SW480 (cell line): ENCODE data around the gene EVX2.

Source experiments
- DNase-seq: peaks from one replicate; pipeline ENCODE4 v3.0.0-alpha.2; 2016; ENCODE audit warnings: low spot score

EVX2 gene

GRCh38 chr2:176066645-176067588, 16.8 kb downstream of the EVX2 start:
- no peak for DNase-seq

GRCh38 chr2:176063958-176064357, 19.8 kb downstream of the EVX2 start:
- no peak for DNase-seq

GRCh38 chr2:176056406-176056805, 27.4 kb downstream of the EVX2 start:
- no peak for DNase-seq

- no peak for DNase-seq
Measured at GRCh38 chr2:176039375-176039774, 44.4 kb downstream of the EVX2 start.

- DNase-seq, result no peak
Measured at GRCh38 chr2:176038694-176039093, 45.1 kb downstream of the EVX2 start.

GRCh38 chr2:176035013-176035691, 48.6 kb downstream of the EVX2 start:
- DNase-seq, result no peak

- no peak for DNase-seq
Measured at GRCh38 chr2:176027806-176028205, 56.0 kb downstream of the EVX2 start.
